Activated CD4-positive, alpha-beta T cell treated with anti-CD3 and anti-CD28 coated beads for 4 hours (primary cell): ENCODE measurements around the gene TPPP.
A peak's percentile ranks its signal among the peaks of the same experiment; 100 is the strongest.

Experiments used
- DNase-seq, 2 donors: peaks; one replicate each; pipeline ENCODE4 v3.0.0-alpha.2; 2020

TPPP gene

GRCh38 chr5:622946-623522 lies 70.1 kb downstream of the TPPP start:
- no peak for DNase-seq

DNA sequence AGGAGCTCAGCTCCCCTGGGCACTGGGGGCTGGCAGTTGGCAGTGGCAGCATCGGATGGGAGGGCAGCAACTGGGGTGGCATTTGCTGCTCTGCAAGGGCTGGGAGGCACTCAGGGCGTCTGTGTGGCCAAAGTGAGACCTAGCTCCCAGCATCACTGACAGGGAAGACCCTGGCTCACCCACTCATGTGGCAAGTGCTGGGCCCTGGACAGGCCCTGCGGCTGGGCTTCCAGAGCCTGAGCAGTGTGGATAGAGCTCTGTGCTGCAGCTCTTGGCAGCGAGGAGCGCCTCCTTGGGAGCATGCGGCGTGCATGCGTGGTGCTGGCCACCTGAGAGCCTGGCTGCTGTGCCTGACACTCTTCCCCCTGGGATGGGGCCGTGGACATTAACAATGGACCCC lies 70.8 kb downstream of the TPPP start:
- DNase-seq = no peak

DNA sequence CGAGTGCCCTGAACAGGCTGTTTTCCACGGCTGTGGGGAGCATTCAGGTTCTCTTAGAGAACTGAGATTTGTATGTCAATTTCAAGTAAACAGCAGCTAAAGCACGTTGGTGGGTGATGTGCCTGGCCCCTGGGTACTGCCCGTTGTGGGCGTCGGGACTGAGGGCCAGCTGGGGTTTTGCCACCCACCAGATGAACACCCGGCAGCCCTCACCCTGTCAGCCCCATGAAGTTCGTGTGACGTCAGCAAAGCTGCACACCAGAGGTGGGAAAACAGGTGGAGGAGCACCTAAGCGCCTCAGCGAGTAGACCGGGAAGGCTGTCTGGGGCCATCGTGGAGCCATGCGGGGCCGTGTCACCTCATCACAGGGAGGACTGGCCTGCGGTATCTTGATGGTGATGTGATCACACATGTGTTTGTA lies 71.8 kb downstream of the TPPP start:
- DNase-seq = no peak

GRCh38 chr5:620586-621180 lies 72.5 kb downstream of the TPPP start:
- DNase-seq = no peak

GRCh38 chr5:620152-620551 lies 73.0 kb downstream of the TPPP start:
- DNase-seq = no peak

GRCh38 chr5:619444-619843 lies 73.7 kb downstream of the TPPP start:
- DNase-seq = no peak

DNA sequence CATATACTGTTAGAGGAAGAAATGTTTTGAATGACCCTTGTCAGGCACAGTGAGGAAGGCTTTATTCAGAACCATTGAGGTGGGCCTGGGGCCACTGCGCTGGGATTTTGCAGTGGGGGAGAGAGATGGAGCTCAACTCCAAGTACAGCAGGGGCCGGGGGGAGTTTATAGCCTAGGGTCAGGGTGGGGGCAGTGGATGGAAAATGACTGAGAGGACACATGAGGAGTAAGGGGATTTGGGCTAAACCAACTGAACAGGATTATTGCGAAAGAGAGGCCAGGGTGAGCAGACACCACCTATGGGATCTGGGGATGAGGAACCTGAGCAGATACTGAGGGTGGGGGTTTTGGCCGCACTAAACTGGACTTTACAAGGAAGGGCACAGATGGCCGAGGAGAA lies 74.7 kb downstream of the TPPP start:
- DNase-seq = no peak

DNA sequence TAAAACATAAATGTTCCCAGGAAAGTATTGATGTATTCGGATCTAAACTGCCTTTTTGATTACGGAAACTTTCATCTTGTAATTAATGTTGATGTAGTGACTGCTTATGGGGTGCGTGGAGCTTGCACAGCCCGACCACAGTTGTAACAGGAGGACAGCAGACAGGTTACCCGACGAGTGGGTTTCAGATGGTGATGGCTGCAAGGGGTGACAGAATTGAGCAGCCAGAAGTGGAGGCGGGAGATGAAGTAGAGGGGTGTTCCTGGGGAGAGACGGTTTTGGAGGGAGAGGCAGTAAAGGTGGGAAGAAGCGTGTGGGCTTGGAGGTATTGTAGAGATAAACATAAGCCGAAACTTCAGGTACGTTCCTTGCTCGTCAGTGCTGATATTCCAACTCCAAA lies 75.3 kb downstream of the TPPP start:
- no peak for DNase-seq

- DNase-seq = no peak
Observed at GRCh38 chr5:616484-617039, 76.6 kb downstream of the TPPP start.

DNA sequence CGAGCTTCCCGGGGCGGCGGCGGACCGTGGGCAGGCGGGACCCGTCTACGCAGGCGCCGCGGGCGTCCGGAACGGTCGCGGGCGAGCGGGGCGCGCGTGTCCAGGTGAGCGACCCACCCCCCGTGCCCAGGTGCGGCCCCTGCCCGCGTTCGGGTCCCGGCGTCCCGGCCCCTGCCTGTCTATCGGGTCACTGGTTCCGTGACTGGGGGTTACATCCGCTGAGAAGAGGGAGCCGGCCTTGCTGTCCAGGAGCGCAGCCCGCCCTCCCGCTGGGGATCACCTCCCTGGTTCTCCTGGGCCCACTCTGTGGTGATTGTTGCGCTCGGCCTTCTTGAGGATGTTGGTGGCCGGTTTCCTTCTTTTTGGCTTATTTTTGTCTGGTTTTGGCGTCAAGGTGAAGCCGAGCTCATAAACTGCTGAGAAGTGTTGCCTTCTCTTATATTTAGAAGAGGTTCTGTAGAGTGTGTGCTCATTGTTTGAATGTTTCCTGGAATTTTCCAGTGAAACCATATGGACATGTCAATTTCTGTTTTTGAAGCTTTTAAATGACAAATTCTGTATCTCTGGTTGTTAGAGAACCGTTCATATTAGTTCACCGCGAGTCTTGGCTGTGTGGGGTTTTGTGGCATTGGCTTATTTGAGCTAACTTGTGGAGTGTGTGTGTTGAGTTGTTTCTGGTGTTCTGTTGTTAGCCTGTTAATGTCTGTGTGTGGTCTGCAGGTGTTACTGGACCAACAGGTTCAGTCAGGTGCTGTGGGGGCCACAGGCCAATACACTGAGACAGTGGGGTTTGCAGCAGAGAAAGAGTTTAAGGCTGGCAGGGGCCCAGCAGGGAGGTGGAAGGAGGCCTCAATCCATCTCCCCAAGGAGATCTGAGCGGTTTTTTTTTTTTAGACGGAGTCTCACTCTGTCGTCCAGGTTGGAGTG lies 80.4 kb downstream of the TPPP start:
- DNase-seq = no peak

DNA sequence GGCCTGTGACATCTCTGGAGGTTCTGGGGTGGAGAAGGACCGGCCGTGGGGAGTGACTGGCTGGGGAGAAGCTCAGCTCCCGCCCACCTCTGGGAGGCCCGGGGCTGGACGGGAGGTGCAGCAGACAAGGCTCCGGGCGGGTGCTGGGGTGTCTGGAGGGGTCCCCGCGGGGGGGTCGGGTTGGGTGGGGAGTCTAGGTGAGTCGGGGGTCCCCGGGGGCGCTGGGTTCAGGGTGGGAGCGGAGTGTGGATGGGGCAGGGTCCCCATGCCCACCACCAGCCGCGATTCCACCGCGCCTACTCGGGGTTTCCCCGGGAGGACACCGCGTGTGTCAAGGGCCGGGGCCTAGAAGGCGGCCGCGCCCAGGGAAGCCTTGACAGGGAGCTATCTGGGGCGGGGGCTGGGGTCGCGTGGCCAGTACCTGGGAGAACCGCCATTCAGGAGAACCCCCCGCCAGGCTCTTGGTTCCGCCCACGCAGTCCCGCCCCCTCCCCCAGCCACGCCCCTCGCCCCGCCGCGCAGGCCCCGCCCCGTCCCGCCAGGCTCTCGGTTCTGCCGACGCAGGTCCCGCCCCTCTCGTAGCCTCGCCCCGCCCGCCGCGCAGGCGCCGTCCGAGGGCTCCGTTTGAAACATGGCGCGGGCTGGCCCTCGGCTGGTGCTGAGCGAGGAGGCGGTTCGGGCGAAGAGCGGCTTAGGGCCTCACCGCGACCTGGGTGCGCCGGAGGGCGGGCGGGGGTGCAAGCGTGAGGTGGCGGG lies 81.2 kb downstream of the TPPP start, which contains the start of gene CEP72:
CEP72 (plus strand) TSS at position 610 of the 756 bp plus-strand sequence; CDS start at position 632, 22 bp downstream.
- DNase-seq = peak; percentile 92 to 93

- DNase-seq = no peak
Observed at GRCh38 chr5:610744-611730, 82.1 kb downstream of the TPPP start.

GRCh38 chr5:610011-610743 lies 83.0 kb downstream of the TPPP start:
- no peak for DNase-seq
